ENCODE data around the gene SRPK3. TPM values are rescaled to one million over a fixed set of nuclear protein-coding genes. Genes with fewer than 3 reads are reported as not detected.

SRPK3 gene
- total and polyA plus RNA-seq, 4 donors, result 0.05 TPM; not detected in 3

DNA sequence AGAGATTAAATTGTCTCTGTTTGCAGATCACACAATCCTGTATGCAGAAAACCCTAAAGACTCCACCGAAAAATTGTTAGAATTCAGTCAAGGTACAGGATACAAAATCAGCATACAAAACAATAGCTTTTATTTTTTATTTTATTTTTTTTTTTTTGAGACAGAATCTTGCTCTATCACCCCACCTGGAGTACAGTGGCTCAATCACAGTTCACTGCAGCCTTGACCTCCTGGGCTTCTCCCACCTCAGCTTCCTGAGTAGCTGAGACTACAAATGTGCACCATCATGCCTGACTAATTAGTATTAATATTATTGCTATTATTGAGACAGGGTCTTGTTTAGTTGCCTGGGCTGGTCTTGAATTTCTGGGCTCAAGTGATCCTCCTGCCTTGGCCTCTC, 25.7 kb upstream of the SRPK3 start (continued):
- TF ChIP-seq, protein P1, sequence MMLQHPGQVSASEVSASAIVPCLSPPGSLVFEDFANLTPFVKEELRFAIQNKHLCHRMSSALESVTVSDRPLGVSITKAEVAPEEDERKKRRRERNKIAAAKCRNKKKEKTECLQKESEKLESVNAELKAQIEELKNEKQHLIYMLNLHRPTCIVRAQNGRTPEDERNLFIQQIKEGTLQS (IDR thresholded peaks at IDR 0.05), result no peak
- TF ChIP-seq JUND (IDR thresholded peaks at IDR 0.05), result no peak
- no peak for TF ChIP-seq NR2F2 (IDR thresholded peaks at IDR 0.05)
- no peak for TF ChIP-seq YY1 (IDR thresholded peaks at IDR 0.05)

- no peaks in the 10 kb centered on the region for H3K36me3 ChIP-seq (ENCODE audit: control insufficient read depth in 4 of 4, insufficient read depth in 3 of 4, low read depth in 1 of 4, low read length in 3 of 4)
- no peak overlapping the region for H3K4me3 ChIP-seq (ENCODE audit: low read depth in 1 of 3, low read length in 3 of 3)
- H3K9me3 ChIP-seq (ENCODE audit: control insufficient read depth in 4 of 4, low read length in 3 of 4), result no peaks in the 10 kb centered on the region
- H3K9ac ChIP-seq (ENCODE audit: low read depth in 1 of 2, low read length in 2 of 2), result no peak overlapping the region
- peaks cover 0 to 7% (median 0%) of the 10 kb centered on the region in 4 donors for H3K4me1 ChIP-seq (ENCODE audit: control insufficient read depth in 4 of 4, insufficient read depth in 4 of 4, low read length in 3 of 4)
- H3K27ac ChIP-seq (ENCODE audit: low read depth in 1 of 2, low read length in 2 of 2), result no peak overlapping the region
- DNase-seq (ENCODE audit: low spot score), result no peak
- WGBS, result 85% methylated on average over 15 of the region's 15 CpGs
- TF ChIP-seq, protein P2, sequence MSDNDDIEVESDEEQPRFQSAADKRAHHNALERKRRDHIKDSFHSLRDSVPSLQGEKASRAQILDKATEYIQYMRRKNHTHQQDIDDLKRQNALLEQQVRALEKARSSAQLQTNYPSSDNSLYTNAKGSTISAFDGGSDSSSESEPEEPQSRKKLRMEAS (IDR thresholded peaks at IDR 0.05), result no peak
- TF ChIP-seq YY1 (IDR thresholded peaks at IDR 0.05), result no peak
- no peak for TF ChIP-seq HNF4G (IDR thresholded peaks at IDR 0.05)
- TF ChIP-seq SP1 (IDR thresholded peaks at IDR 0.05), result no peak
- TF ChIP-seq JUND (IDR thresholded peaks at IDR 0.05), result no peak
- no peaks in the 10 kb centered on the region for H3K27me3 ChIP-seq (ENCODE audit: control insufficient read depth in 4 of 4, insufficient read depth in 4 of 4, low read length in 3 of 4)
Measured at GRCh38 chrX:153761863-153762262, 19.0 kb upstream of the SRPK3 start.

DNA sequence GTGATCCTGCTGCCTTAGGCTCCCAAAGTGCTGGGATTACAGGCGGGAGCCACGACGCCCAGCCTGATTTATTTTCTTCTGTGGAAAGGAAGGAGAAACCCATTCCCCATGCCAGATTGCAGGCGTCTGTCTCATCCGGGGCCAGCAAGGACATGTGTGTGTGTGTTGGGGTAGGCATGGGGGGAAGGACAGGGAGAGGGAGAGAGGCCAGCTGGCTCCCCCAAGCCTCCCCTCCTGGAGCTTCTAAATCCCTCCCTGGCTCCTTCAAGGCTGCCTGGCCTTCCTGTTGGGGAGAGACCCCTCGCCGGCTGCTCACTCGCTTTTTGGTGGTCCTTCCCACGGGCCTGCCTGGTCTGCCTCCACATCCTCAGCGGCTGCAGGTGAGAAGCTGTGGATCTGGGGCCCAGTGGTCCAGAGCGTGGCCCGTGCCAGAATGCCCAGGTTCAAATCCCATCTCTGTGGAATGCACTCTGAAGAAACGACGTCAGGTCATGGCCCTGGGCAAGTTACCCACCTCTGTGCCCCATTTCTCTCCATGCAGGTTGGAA, 18.1 kb upstream of the SRPK3 start:
- Histone ChIP-seq H3K27me3 (ENCODE audit: control insufficient read depth in 4 of 4, insufficient read depth in 4 of 4, low read length in 3 of 4) (no peaks in the 10 kb centered on the region), H3K36me3 (ENCODE audit: control insufficient read depth in 4 of 4, insufficient read depth in 3 of 4, low read depth in 1 of 4, low read length in 3 of 4) (no peaks in the 10 kb centered on the region), H3K9ac (ENCODE audit: low read depth in 1 of 2, low read length in 2 of 2) (no peak overlapping the region), H3K9me3 (ENCODE audit: control insufficient read depth in 4 of 4, low read length in 3 of 4) (no peaks in the 10 kb centered on the region), H3K4me3 (ENCODE audit: low read depth in 1 of 3, low read length in 3 of 3) (no peak overlapping the region), H3K4me1 (ENCODE audit: control insufficient read depth in 4 of 4, insufficient read depth in 4 of 4, low read length in 3 of 4) (peaks cover 0 to 7% (median 0%) of the 10 kb centered on the region in 4 donors), H3K27ac (ENCODE audit: low read depth in 1 of 2, low read length in 2 of 2) (no peak overlapping the region)
- TF ChIP-seq EGR1 (IDR thresholded peaks at IDR 0.05; ENCODE audit: low read depth in 2 of 2) (no peak), GABPA (IDR thresholded peaks at IDR 0.05 in 1 of 2, conservative IDR thresholded peaks at IDR 0.05 in 1 of 2) (no peak)
- DNase-seq (ENCODE audit: low spot score), result no peak
- 92% methylated on average over 14 of the region's 14 CpGs for WGBS

DNA sequence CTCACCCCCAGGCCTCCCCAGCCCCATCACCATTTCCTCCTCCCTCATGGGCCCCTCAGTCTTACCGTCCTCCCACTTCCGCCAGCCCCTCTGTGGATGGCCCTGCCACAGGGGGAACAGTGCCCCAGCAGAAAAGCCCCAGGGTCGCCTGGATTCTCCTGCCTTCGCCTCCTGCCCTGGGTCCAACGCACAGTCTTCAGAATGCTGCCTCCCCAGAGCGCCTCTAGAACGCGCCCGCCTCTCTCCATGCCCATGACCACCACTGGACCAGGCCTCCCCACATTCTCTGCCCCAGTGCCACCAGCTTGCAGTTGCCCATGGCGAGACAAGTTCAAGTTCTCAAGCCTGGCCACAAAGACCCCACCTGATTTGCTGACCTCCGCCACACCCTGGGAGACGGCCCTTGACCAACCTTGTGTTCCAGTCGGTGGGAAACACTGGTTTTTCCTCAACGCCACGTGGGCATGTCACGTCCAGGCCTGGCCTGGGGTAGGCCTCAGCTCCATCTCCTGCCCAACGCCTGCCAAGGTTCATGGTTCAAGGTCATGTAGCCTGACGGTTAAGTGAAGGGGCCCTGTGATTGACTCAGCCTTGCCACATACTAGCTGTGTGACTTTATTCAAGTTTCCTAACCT, 17.4 kb upstream of the SRPK3 start:
- 80% methylated on average over 18 of the region's 18 CpGs for WGBS
- Histone ChIP-seq H3K4me1 (ENCODE audit: control insufficient read depth in 4 of 4, insufficient read depth in 4 of 4, low read length in 3 of 4) (peaks cover 0 to 7% (median 0%) of the 10 kb centered on the region in 4 donors), H3K9me3 (ENCODE audit: control insufficient read depth in 4 of 4, low read length in 3 of 4) (no peaks in the 10 kb centered on the region), H3K36me3 (ENCODE audit: control insufficient read depth in 4 of 4, insufficient read depth in 3 of 4, low read depth in 1 of 4, low read length in 3 of 4) (no peaks in the 10 kb centered on the region), H3K27me3 (ENCODE audit: control insufficient read depth in 4 of 4, insufficient read depth in 4 of 4, low read length in 3 of 4) (no peaks in the 10 kb centered on the region), H3K9ac (ENCODE audit: low read depth in 1 of 2, low read length in 2 of 2) (no peak overlapping the region), H3K4me3 (ENCODE audit: low read depth in 1 of 3, low read length in 3 of 3) (no peak overlapping the region), H3K27ac (ENCODE audit: low read depth in 1 of 2, low read length in 2 of 2) (no peak overlapping the region)
- TF ChIP-seq JUND (IDR thresholded peaks at IDR 0.05), result no peak
- TF ChIP-seq EGR1 (IDR thresholded peaks at IDR 0.05; ENCODE audit: low read depth in 2 of 2), result no peak
- no peak for TF ChIP-seq SP1 (IDR thresholded peaks at IDR 0.05)
- DNase-seq (ENCODE audit: low spot score), result no peak

Data from liver (tissue), 9 donors.